HG03064 (cell line): ENCODE results near the gene CHKA.
A peak's percentile ranks its signal among the peaks of the same experiment; 100 is the strongest.

ENCODE experiments used
- ATAC-seq: cut with Tn5 transposase; IDR thresholded peaks from one replicate; pipeline ENCODE4 v1.9.1; 2021; ENCODE audit warnings: low read depth; ENCODE audit not compliant: unreplicated experiment

CHKA gene

DNA sequence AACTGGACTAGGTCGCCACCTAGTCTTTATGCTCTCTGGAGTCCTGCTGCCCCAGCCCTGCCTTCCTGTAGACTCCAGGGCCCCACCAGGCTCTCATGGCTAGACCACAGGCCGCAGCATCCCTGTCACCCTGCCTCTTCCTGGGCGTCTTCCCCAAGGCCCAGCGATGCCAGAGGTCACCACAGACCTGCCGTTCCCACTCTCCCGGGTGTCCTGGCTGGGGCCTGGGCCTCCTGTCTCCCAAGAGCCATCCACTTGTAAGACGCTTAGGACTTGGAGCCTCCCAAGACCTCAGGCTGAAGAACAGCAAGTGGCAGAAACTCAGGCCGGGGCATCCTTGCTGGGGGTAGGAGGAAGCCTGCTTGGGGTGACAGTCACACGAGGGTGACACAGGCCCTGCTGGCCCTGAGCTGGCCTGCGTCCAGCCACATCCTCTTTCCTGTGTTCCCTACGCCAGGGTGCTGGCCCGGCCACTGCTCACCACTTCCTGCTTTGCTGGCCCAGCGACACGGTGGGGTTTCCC is 84.4 kb downstream of the CHKA start:
- ATAC-seq, result no peak

DNA sequence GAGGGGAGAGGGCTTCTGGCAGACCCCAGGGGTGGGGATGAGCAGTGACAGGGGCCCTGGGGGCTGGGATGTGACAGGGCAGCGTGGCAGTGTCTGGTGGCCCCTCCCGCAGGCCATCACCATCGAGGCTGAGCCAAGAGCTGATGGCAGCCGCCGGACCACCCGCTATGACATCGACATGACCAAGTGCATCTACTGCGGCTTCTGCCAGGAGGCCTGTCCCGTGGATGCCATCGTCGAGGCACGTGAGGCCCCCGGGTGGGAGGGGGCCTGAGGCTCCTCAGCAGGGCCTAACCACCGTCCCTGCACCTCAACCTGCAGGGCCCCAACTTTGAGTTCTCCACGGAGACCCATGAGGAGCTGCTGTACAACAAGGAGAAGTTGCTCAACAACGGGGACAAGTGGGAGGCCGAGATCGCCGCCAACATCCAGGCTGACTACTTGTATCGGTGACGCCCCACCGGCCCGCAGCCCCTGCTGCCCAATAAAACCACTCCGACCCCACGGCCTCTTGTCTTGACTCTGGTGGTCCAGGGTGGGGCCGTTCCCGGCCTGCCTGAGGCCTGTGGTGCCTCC is 85.0 kb downstream of the CHKA start:
- no peak for ATAC-seq

DNA sequence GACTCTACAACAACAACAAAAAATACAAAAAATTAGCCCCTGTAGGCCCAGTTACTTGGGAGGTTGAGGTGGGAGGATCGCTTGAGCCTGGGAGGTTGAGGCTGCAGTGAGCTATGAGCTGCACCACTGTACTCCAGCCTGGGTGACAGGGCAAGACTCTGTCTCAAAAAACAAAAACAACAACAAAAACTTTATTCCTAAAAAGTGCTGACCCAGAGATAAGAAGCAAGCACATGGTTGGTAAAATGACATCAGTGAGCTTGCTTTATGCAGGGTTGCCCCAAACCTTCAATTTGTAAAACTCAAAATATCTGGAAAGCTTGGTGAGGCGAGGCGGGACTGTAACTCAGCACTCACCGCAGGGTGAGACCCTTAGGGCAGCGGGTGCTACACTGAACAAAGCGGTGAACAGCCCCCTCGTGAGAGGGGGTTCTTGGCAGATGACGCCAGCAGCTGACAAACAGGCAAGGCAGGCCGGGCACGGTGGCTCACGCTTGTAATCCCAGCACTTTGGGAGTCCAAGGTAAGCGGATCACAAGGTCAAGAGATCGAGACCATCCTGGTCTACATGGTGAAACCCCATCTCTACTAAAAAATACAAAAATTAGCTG is 85.8 kb downstream of the CHKA start:
- ATAC-seq, result no peak

DNA sequence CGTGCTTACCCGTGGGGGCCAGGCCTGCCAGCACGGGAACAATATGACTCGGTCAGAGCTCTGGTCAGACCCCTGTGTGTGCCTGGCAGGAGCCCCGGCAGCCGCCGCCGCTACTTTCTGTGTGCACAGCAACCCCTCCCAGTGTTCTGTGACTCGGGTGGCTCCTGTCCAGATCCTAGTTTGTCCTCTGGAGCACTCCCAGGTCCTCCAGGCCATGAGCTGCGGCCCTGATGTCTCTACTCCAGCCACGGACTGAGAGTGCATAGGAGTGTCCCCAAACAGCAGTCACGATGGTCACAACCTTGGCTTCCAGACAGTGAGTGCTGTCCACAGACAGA is 87.5 kb downstream of the CHKA start:
- no peak for ATAC-seq

DNA sequence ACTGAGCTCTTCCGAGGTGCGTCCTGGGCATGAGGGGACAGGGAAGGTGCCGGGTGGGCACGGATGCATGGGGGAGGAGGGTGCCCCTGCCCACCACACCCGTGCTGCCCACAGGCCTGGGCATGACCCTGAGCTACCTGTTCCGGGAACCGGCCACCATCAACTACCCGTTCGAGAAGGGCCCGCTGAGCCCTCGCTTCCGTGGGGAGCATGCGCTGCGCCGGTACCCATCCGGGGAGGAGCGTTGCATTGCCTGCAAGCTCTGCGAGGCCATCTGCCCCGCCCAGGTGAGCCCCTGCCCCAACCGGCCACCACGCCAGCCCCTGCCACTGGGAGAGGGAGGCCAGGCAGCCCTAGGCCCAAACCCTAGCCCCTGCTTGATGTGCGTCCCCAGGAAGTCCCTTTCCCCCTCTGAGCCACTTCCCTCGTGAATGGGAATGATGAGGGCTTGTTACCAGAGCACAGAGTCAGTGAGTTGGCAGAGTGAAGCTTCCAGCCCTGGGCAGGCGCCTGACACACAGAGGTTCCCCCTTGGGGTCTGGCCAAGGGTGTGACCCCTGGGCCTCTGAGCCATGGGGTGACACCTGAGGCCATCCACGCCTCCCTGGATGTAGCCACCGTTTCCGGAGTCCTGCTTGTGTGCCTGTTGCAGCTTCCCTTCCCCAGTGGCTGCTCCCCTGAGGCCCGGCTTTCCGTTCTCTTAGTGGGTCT is 88.0 kb downstream of the CHKA start:
- ATAC-seq, result no peak

DNA sequence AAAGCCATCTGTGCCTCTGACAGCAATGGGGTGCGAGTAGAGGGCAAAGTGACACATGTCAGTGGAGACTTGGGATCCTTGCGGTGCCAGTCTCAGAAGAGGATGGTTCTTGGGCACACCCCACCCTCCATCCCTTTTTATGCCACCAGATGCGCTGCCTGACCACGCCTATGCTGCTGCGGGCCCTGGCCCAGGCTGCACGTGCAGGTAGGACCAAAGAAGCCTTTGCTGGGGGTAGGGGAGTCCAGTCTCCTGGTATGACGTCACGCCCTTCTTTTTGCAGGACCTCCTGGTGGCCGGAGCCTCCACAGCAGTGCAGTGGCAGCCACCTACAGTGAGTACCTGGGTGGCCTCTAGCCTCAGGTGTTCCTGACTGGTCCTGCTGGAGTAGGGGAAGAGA is 89.2 kb downstream of the CHKA start:
- no peak for ATAC-seq

DNA sequence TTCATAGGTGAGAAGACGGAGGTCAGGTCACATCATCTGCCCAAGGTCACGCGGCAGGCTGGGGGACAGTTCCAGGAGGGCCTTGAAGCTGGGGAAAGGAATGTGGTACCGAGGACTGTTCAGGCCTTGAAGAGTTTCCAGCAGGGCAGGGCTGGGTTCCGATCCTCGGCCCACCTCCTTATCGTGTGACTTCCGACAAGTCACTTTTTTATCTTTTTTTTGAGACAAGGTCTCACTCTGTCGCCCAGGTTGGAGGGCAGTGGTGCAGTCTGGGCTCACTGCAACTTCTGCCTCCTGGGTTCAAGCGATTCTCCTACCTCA is 90.1 kb downstream of the CHKA start:
- ATAC-seq, result no peak

DNA sequence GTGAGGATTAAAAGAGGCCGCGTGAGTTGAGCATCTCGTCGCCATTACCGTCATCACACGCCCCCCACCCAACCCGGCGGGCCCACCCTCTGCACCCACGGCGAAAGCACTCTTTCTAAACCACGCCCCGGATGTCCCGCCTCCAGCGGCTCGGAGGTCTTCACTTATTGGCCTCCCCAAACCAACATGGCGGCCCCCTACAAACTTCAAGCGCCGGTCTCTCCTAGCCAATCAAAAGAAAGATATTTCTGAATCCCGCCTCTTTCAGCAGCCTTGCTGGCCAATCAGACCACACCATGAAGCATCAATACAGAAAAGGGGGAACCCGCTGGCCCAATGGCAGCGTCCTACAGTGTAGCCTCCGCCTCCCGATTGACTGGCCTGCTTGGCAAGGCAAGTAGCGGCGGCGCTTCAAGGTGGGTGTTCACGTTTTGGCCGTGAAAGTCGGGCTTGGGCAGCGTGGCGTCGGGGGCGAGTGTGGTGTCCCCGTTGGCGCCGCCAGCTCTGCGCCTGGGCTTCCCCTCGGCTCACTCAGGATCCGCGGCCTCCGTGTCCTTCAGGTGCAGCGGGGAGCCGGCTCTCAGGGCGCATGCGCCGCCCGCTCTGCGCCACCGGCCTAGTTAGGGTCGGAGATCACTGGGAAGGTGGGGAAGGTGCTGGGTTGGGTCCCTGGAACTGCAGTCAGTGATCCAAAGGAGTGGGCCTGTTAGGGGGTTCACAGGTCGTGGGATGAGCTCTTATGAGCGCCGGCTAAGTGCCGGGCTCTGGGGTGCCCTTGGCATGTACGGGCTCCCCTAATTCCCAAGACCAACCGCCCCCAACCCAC is 90.7 kb downstream of the CHKA start, which contains the start of gene NDUFS8:
NDUFS8 (plus strand) TSS at position 364 of the 826 bp plus-strand sequence. CDS start 1,471 bp downstream, outside the sequence.
- peak; percentile 81 for ATAC-seq

DNA sequence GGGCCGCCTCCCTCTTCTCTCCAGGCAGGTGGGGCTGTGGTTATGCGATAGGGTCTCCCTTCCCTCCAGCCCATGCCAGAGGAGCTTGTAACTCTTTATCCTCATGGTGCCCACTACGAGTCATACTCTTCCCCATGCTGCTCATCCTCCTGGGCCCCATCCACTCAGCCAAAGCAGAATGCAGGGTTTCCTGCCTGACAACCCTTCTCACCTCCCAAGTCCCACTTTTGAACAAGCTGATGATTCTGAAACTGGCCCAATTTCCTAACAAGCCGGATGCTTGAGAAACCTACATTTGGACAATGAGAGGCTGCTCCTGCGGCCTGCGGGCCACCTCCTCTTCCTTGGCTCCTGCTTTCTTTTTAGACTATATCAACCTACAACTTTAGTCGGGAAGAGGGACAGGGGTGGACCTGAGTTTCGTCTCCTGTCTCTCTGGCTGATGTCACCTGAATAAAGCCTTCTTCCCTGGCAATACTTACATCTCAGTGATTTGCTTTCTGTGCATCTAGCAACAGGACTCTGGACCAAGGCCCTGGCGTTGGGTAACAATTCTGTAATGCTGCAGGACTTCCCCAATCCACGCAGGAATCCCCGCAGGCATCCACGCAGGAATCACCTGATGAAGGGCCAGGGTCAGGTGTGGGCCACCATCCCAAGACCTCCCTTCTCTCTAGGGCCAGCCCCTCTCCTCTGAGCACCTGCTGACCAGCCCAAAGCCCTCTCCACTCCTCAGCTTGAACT is 92.2 kb downstream of the CHKA start:
- no peak for ATAC-seq

DNA sequence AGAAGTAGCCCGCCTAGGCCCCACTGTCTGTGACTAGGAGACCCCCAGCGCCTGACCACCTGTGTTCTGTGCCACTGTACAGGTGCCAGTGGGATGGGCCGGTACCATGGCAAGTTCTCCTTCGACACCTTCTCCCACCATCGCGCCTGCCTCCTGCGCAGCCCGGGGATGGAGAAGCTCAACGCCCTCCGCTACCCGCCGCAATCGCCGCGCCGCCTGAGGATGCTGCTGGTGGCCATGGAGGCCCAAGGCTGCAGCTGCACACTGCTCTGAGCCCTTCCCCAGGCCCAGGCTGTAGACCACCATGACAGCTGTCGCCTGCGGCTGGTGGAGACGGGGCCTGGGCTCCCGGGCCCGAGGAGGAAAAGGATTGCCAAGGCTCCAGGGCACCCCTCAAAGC is 93.5 kb downstream of the CHKA start:
- no peak for ATAC-seq

DNA sequence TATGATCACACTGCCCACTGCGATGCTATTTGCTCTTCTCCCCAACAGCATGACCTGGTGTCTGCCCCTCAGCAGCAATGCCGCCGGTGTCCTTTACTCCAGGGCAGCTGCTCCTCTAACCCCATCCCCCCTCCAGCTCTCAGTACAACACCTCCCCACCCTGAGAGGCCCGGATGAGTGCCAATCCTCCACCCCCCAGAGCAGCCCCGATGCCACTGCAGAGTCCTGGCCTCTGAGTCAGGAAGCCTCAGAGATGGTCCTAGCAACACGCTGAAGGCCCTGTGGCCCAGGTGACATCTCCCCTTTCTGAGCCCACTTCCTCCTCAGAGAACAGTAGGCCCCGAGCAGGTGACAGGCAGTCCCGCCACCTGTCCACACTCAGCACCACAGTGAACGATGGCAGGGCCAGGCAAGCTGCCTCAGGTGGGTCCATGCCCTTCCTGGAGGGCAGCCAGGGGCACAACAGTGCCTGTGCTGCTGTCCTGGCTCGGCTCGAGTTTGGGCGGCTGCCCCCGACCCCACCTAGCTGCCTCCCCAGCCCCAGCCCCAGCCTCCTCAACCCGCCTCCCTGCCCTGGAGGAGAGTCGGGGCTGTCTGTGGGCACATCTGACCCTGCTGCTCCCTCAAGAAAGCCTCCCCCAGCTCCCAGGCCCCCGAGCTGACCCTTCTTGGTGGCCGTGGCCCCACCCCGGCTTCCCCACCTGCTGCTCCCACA is 94.6 kb downstream of the CHKA start:
- ATAC-seq, result no peak

DNA sequence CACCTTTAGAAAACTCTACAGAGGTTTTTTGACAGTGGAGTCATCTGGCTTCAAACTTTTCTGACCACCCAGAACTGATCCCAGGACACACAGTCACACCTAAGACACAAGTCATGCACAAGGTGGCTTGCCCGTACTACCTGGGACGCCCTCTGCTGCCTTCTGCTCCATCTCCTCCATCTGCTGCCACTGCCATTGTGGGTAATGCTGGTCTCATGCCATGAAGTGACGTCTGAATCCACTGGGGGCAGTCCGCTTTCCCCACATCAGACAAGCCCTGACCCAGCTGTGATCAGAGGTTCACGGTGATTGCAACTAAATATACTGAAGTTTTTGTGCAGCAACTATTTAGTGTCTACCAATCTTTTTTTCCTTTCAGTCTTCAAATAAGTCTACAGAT is 96.1 kb downstream of the CHKA start:
- ATAC-seq, result no peak

DNA sequence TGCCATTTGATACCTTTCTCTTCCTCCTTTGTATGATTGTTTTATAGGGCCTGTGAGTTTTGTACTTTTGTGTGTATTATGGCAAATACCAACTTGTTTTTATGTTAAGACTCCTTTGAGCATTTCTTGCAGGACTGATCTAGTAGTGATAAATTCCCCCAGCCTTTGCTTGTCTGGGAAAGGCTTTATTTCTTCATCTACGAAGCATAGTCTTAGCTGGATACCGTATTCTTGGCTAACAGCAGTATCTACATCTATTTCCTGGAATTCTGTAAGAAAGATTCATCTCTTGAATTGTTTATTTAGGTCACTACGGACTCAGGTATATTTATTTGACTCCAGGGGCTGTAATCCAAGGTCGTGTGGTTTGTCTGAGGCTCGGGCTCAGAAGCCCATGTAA is 96.7 kb downstream of the CHKA start:
- ATAC-seq, result no peak

DNA sequence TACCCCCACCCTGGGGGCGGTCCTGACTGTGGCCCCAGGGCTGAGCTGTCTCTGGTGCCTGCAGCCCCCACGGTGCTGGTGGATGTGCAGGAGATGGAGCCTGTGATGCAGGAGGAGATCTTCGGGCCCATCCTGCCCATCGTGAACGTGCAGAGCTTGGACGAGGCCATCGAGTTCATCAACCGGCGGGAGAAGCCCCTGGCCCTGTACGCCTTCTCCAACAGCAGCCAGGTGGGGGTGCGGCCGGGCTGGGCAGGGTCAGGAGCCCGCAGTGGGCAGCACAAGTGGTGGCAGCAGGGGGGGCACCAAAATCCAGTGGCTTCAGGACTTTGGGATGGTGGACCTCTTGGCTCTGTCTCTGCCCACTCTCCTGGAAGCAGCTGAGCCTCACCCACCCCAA is 98.7 kb downstream of the CHKA start:
- ATAC-seq, result no peak

DNA sequence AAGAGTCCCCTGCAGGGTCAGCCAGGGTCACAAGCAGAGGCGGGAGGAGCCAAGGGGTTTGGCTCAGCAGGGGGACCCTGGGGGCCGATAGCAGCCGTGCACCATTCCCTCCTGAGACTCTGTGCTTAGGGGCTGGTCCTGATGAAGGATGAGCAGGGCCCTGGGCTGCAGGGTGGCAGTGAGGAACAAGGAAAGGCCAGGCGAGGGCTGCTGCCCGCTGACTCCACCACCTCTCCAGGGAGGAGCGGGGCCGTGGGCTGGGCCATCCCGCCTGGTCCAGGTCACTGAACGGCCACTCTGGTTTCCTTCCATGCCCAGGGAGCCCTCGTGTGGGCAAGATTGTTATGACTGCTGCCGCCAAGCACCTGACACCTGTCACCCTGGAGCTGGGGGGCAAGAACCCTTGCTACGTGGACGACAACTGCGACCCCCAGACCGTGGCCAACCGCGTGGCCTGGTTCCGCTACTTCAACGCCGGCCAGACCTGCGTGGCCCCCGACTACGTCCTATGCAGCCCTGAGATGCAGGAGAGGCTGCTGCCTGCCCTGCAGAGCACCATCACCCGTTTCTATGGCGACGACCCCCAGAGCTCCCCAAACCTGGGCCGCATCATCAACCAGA is 99.9 kb downstream of the CHKA start:
- ATAC-seq, result no peak

DNA sequence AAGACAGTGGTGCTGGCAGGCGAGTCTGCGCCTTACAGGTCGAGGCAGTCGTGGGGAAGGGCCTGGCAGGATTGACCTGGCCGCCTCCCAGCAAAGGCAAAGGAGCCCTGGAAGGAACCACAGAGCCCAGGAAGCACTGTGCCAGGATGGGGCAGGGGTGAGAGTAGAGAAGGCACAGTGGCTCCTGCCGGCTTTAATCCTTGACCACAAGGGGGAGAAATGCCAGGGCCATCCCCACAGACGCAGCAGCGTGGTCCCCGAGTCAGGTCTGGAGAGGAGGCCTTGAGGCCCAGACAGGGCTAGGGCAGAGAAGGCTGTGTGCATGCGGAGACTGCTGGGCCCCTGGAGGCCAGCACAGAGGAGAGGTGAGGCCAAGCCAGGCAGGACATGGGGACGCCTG is 100.6 kb downstream of the CHKA start:
- no peak for ATAC-seq

DNA sequence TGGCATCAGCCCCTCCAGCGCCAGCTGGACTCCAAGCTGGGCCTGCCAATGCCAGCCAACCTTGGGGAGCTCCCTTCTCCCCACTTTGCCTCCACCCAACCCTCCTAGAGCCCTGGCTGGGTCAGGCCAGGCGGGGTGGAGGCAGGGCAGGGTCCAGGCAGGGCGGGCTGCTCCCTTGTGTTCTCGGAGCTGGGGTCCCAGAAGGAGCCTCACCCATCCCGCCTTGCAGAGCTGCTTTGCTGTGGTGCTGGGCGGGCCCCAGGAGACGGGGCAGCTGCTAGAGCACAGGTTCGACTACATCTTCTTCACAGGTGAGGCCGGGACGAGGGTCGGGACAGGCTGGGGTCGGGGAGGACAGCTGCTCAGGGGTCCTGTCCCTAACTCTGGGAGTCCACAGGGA is 101.7 kb downstream of the CHKA start:
- no peak for ATAC-seq

DNA sequence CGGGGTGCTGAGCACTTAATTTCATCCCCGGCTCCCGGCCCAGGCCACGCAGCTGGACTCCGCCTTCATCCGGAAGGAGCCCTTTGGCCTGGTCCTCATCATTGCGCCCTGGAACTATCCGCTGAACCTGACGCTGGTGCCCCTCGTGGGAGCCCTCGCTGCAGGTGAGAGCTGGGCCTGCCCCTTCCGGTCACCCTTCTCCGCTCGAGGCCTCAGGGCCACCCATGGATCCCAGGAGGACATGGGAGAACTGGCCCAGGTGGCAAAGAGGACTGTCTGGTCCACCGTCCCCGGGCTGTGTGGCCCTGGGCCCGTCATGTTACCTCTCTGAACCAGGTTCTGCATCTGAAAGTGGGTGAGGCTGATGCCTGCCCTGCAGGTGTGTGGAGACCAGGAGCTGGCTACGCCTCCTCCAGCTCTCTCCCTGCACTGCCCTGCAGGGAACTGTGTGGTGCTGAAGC is 102.4 kb downstream of the CHKA start:
- no peak for ATAC-seq

DNA sequence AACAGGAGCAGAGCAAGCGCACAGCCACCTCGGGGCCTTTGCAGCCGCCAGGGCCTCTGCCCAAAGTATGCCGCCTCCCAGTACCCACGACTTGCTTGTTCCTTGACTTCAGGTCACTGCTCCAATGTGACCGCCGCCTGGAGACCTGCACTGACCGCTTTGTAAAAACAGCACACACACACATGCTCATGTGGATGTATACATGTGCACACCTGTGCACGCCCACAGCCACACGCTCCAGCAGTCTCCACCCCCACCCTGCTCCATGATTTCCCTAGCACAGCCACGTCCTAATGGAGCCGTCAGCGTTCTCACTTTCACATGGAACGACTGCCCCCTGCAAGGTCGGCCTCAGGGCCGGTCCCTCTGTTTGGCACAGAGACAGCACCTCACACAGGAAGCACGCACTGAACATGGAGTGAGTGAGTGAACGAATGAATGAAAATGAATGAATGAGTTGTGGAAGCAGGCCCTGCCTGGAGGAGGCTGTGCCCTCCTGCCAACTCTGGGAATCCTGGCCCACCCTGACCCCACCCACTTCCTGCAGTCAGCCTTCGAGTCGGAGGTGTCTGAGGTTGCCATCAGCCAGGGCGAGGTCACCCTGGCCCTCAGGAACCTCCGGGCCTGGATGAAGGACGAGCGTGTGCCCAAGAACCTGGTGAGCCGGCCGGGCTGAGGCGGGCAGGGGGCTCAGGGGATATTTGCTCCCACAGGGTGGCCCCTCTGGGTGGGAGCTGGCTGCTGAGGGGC is 103.0 kb downstream of the CHKA start:
- ATAC-seq, result no peak
